ENCODE measurements around the gene ZBTB7C. TPM values are rescaled to one million over a fixed set of nuclear protein-coding genes. Genes with fewer than 3 reads are reported as not detected.

The ZBTB7C gene
- total and polyA plus RNA-seq, 2 of the 8 experiments (the other 6 are each of a cell fraction or from before 2014, with no cell fraction given): 0.15 to 0.45 TPM

DNA sequence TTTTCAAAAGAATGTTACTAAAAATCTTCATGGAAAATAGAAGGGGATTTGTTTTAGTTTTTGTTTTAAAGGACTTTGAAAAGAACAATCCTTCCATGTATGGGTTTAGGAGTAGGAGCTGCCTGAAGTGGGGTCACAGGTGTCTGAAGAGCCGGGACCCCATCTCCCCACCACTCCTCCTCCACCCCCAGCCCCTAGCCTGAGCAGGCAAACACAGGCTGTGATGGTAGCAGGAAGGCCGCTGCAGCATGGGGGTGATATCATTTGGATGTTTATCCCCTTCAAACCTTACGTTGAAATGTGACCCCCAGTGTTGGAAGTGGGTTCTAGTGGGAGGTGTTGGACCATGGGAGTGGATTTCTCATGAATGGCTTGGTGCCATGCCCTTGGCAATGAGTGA lies 93.0 kb downstream of the ZBTB7C start:
- TF ChIP-seq, protein P1, sequence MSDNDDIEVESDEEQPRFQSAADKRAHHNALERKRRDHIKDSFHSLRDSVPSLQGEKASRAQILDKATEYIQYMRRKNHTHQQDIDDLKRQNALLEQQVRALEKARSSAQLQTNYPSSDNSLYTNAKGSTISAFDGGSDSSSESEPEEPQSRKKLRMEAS (IDR thresholded peaks at IDR 0.05): no peak
- TF ChIP-seq SP4 (IDR thresholded peaks at IDR 0.05; ENCODE audit: low read length): no peak
- TF ChIP-seq BCL11A (IDR thresholded peaks at IDR 0.05; ENCODE audit: low read depth in 2 of 2, low read length in 2 of 2): no peak
- no peak for TF ChIP-seq NANOG (IDR thresholded peaks at IDR 0.05; ENCODE audit: insufficient read depth, low read depth, low read length, poor library complexity, severe bottlenecking)
- no peak for TF ChIP-seq SIX5 (IDR thresholded peaks at IDR 0.05; ENCODE audit: low read depth, low read length)
- no peak for TF ChIP-seq GTF2F1 (IDR thresholded peaks at IDR 0.05; ENCODE audit: borderline replicate concordance, low read depth, low read length)
- no peak for TF ChIP-seq CEBPB (IDR thresholded peaks at IDR 0.05; ENCODE audit: low read depth, low read length)
- TF ChIP-seq NRF1 (IDR thresholded peaks at IDR 0.05; ENCODE audit: low read depth, low read length): no peak
- H3K9me3 ChIP-seq (ENCODE audit: insufficient read depth in 2 of 2, low read depth in 1 of 2, low read length in 1 of 2): no peaks in the 10 kb centered on the region
- WGBS, 2 experiments (ENCODE audit: extremely low coverage in 1 of 2, insufficient coverage in 1 of 2, insufficient read length in 1 of 2, insufficient replicate concordance in 2 of 2, low coverage in 1 of 2, low lambda C conversion rate in 2 of 2, missing lambda C conversion rate in 1 of 2): 91% methylated on average over 3 of the region's 3 CpGs; no CpG with 5 or more reads in 1 of the 2 experiments
- H2BK5ac ChIP-seq (ENCODE audit: low read depth, low read length): no peak overlapping the region
- H4K20me1 ChIP-seq (replicated peaks in 1 of 2; ENCODE audit: control insufficient read depth in 1 of 2, insufficient read depth in 2 of 2, low read length in 2 of 2): peaks cover 0 to 1% of the 10 kb centered on the region in 2 experiments
- no peak overlapping the region for H3K18ac ChIP-seq (ENCODE audit: extremely low read depth, low read length)
- H3K56ac ChIP-seq (replicated peaks; ENCODE audit: insufficient read length, low read depth, low read length): no peak overlapping the region
- H3K79me2 ChIP-seq (ENCODE audit: control insufficient read depth in 1 of 2, insufficient read depth in 2 of 2, low read length in 2 of 2): no peaks in the 10 kb centered on the region
- no peak overlapping the region for H3K23ac ChIP-seq (ENCODE audit: insufficient read length)
- H3K79me1 ChIP-seq (ENCODE audit: low read depth, low read length): no peaks in the 10 kb centered on the region
- H2AK5ac ChIP-seq (ENCODE audit: low read depth, low read length): no peak overlapping the region
- H3K23me2 ChIP-seq (ENCODE audit: low read depth, low read length): no peaks in the 10 kb centered on the region
- no peak overlapping the region for H4K5ac ChIP-seq (ENCODE audit: insufficient read length, low read depth, low read length)
- no peak overlapping the region for H2BK20ac ChIP-seq (ENCODE audit: low read length)
- no peak overlapping the region for H3K14ac ChIP-seq (ENCODE audit: insufficient read length)
- H2BK15ac ChIP-seq (ENCODE audit: low read length): no peak overlapping the region
- FAIRE-seq: no peak
- H3K4me2 ChIP-seq (ENCODE audit: insufficient read depth in 1 of 2, low read depth in 2 of 2, low read length in 2 of 2): no peak overlapping the region
- H3K27me3 ChIP-seq (replicated peaks in 1 of 4; ENCODE audit: control insufficient read depth in 3 of 4, extremely low read depth in 1 of 4, insufficient read depth in 3 of 4, low read length in 3 of 4): no peaks in the 10 kb centered on the region
- H2BK12ac ChIP-seq (ENCODE audit: low read depth, low read length): no peak overlapping the region
- no peak overlapping the region for H3K27ac ChIP-seq (ENCODE audit: low read depth, low read length)
- peaks cover 0 to 10% (median 7%) of the 10 kb centered on the region in 4 experiments; a peak in 5 of 7 replicates for H3K4me1 ChIP-seq (replicated peaks in 1 of 4; ENCODE audit: control insufficient read depth in 3 of 4, insufficient read depth in 4 of 4, low read length in 3 of 4)
- CTCF ChIA-PET (ENCODE audit: partially characterized antibody): interaction anchor here (0.6 to 3.8 kb wide), 11 partner anchors 9 to 121 kb away, joined by 3 to 18 read pairs (median 6); no protein-coding TSS in a partner anchor
- no peak overlapping the region for H3K4me3 ChIP-seq (ENCODE audit: extremely low read depth in 1 of 4, insufficient read depth in 2 of 4, low read depth in 3 of 4, low read length in 4 of 4)
- H2AFZ ChIP-seq (ENCODE audit: low read length): no peak overlapping the region
- no peak overlapping the region for H3K4ac ChIP-seq (replicated peaks; ENCODE audit: insufficient read length, low read depth, low read length)
- POLR2A ChIA-PET (ENCODE audit: partially characterized antibody): no interaction called here
- H2BK120ac ChIP-seq (replicated peaks; ENCODE audit: low read depth, low read length): no peak overlapping the region
- no peak for DNase-seq (ENCODE audit: low read depth in 1 of 2, low spot score in 2 of 2)
- no peak overlapping the region for H4K91ac ChIP-seq (replicated peaks; ENCODE audit: insufficient read length, low read length)
- no peak overlapping the region for H4K8ac ChIP-seq (ENCODE audit: extremely low read depth, insufficient read depth, low read length)
- no peaks in the 10 kb centered on the region for H3K36me3 ChIP-seq (ENCODE audit: control insufficient read depth in 2 of 4, insufficient read depth in 4 of 4, low read length in 3 of 4)
- no peak overlapping the region for H3K9ac ChIP-seq (replicated peaks in 1 of 4; ENCODE audit: extremely low read depth in 1 of 4, low read depth in 3 of 4, low read length in 3 of 4)
